Muscle of back (tissue), 11 donors: ENCODE measurements around the gene CYSRT1. TPM values are rescaled to one million over a fixed set of nuclear protein-coding genes. Genes with fewer than 3 reads are reported as not detected.

ENCODE experiments used
- DNase-seq, 3 donors: peaks; one replicate each; pipeline versions ENCODE4 v3.0.0 to v3.0.0-alpha.2; 2013
- polyA plus RNA-seq, 10 donors: library from polyadenylated mRNA; unstranded; fragments of 120-200 nt; gene quantifications; one replicate each; pipeline ENCODE4 v1.2.1, GENCODE V29; 2013; ENCODE audit not compliant: insufficient read length in 10 of 10

CYSRT1 gene
- polyA plus RNA-seq, 10 donors: 0.93 to 3.3 (median 2.0) TPM

- DNase-seq: no peak
Measured at GRCh38 chr9:137251490-137252268, 26.7 kb downstream of the CYSRT1 start.

- DNase-seq: no peak
Measured at GRCh38 chr9:137252555-137253506, 27.9 kb downstream of the CYSRT1 start.

- no peak for DNase-seq
Measured at GRCh38 chr9:137253717-137254623, 29.0 kb downstream of the CYSRT1 start.

- peak; percentile 89 to 96 (median 95) for DNase-seq
Measured at GRCh38 chr9:137254624-137255447, 29.9 kb downstream of the CYSRT1 start, which contains the start of gene NELFB. Gene NELFB, plus strand, starts transcription at chr9:137255327.

- peak in 1 of 3 donors; percentile 54 for DNase-seq
Measured at GRCh38 chr9:137255448-137256114, 30.6 kb downstream of the CYSRT1 start.

- no peak for DNase-seq
Measured at GRCh38 chr9:137256362-137256761, 31.4 kb downstream of the CYSRT1 start.

GRCh38 chr9:137256856-137257255 lies 31.9 kb downstream of the CYSRT1 start:
- DNase-seq: no peak

- DNase-seq: peak in 1 of 3 donors; percentile 49
Measured at GRCh38 chr9:137262173-137262908, 37.4 kb downstream of the CYSRT1 start.

- no peak for DNase-seq
Measured at GRCh38 chr9:137262909-137263285, 37.9 kb downstream of the CYSRT1 start.

GRCh38 chr9:137263506-137263905 lies 38.5 kb downstream of the CYSRT1 start:
- no peak for DNase-seq

GRCh38 chr9:137264067-137264466 lies 39.1 kb downstream of the CYSRT1 start:
- no peak for DNase-seq

- no peak for DNase-seq
Measured at GRCh38 chr9:137265496-137266161, 40.7 kb downstream of the CYSRT1 start.

- DNase-seq: no peak
Measured at GRCh38 chr9:137266162-137266527, 41.2 kb downstream of the CYSRT1 start.

GRCh38 chr9:137266585-137267453 lies 41.8 kb downstream of the CYSRT1 start:
- DNase-seq: no peak

- no peak for DNase-seq
Measured at GRCh38 chr9:137267933-137268355, 43.0 kb downstream of the CYSRT1 start.

GRCh38 chr9:137268538-137269201 lies 43.7 kb downstream of the CYSRT1 start:
- DNase-seq: no peak

GRCh38 chr9:137269231-137269772 lies 44.3 kb downstream of the CYSRT1 start:
- DNase-seq: no peak
